Stimulated activated CD8-positive, alpha-beta memory T cell treated with anti-CD3 and anti-CD28 coated beads, Interleukin-12 subunit alpha, Interleukin-12 subunit beta, amount 100 ng/mL, for 1 hour (primary cell): ENCODE measurements around the gene GNB5.

Experiments used
- DNase-seq: peaks from one replicate; pipeline ENCODE4 v3.0.0-alpha.2; 2020; ENCODE audit warnings: low read depth

GNB5 gene

DNA sequence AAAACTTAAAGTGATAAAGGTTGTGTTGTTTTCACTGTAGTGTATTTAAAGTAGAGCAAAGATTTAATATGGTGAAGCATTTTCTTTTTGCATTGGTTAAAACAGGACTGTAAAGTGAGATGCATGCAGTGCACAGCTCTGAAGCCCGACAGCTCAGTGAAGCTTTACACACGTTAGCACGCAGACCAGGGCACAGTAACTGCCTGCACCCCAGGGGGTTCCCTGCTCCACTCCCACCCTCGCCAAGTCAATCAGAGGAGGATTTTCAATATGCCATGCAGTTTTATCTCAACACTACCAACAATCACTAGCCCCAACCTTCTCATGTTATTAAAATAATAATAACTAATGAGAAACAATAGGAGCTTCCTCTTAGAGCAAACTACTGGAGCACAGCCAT is 50.5 kb downstream of the GNB5 start:
- no peak for DNase-seq

DNA sequence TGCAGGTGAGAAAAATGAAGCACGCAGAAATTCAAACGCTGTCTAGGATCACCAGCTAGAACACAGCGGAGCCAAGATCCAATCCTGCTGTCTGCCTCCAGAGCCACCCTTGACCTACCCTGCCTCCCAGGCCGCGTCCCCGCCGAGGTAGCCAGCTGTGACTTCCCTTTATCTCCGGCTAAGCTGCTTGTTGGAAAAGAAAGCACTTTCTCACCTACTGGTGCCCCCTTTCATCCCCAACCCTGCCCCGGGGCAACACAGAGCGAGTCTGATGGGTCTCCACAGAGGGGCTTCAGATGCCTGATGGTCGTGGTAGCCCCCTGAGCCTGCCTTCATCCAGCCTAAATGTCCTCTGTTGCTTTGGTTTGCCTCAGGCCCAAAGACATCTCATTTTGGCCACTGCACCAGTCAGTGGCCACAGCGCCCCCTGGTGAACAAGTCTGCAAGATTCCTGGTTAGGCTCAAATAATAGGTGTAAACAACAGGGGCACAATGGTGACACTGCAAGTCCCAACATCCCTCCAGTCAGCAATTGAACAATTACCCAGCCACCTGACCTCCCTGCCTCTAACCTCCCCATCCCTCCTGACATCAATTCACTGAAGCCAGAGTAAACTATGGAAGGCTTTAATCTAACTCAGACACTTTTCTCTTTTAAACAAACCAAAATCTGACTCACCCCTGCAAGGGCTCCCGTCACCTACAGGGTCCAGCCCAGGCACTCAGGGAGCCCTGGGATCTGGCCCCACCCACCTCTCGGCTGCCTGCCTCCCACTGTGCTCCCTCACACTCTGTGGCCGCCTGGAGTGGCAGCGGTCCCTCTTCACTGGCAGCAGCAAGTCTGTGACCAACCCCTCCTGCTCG is 51.4 kb downstream of the GNB5 start:
- DNase-seq: peak; percentile 25

DNA sequence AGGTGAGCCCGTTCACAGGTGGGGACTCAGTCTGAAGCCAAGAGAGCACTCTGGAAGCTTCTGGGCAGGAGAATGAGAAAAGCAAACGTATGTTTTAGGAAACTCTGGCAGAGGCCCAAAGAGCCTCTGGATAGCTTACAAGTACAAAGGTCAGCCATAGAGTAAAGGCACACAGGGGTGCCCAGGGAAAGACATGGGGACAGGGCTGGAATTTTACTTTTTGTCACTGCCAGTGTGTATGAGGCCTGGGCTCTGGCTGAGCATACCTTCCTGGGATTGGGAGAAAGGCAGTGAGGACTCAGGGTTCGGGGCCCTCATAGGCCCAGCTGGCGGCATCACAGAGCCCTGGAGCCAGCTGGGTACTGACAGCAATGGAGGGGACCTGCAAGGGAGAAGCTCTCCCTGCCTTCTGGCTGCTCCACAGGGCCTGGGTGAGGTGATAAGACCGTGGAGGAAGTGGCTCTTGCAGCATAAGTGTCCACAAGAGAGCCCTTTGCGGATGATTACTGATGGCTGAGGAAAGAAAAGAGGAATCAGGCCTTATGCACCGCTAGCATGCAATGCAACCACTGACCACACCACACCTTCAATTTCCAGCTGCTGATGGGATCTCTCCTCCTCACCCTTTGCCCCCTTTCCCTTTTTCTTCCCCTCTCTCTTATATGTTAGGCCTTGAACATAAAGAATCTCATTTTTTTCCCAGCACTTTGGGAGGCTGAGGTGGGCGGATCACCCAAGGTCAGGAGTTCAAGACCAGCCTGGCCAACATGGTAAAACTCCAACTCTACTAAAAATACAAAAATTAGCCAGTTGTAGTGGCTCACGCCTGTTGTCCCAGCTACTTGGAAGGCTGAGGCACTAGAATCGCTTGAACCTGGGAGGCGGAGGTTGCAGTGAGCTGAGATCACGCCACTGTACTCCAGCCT is 53.5 kb downstream of the GNB5 start:
- no peak for DNase-seq

DNA sequence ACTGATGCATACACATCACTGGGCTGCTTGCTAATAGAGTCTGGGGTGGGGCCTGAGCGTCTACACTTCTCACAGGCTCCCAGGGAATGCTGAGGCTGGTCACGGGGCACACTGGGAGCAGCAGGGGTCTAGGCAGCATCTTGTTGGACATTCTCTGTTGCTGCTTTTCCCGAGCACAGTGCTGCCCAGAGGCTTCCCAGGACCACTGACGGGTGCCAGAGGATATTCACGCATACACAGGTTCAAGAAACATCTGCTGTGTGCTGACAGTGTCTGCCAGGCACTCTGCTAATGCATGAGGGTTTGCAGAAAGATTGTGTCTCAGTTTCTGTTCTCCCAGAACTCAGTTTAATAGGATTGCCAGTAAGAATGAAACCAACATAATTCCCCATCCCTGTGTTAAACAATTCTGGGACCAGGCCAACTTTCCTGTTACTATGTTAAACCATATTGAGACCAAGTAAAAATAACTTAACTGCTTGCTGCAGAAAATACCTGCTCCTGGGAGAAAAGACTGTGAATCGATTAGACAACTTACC is 54.7 kb downstream of the GNB5 start:
- DNase-seq: no peak

DNA sequence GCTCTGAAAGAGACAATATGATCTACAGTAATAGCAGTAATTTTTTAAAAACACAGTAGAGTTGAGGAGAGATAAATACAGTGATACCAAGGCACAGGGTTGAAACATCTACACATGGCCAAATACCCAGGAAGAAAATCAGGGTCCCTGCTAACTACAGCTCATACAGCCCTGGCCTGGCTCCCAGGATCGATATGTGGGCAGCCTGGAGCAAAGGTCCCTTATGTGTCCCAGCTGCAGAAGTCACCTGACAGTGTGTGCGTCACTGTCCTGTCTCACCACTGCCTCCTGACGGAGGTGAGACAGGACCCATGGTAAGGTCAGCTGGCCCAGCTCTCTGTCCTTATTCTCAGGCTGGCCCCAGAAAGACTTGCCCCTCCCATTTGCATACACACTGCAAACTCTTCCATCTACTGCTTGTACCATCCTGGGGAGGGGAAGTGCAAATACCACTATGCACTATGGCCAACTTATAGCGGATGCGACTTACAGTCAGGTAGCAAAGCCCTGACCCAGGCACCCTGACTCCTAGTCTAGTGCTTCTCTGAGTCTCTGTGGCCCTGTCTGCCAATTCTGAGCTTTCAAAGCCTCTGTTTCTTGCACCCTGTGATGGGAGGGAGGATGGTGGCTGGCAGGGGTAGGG is 56.6 kb downstream of the GNB5 start:
- DNase-seq: no peak

DNA sequence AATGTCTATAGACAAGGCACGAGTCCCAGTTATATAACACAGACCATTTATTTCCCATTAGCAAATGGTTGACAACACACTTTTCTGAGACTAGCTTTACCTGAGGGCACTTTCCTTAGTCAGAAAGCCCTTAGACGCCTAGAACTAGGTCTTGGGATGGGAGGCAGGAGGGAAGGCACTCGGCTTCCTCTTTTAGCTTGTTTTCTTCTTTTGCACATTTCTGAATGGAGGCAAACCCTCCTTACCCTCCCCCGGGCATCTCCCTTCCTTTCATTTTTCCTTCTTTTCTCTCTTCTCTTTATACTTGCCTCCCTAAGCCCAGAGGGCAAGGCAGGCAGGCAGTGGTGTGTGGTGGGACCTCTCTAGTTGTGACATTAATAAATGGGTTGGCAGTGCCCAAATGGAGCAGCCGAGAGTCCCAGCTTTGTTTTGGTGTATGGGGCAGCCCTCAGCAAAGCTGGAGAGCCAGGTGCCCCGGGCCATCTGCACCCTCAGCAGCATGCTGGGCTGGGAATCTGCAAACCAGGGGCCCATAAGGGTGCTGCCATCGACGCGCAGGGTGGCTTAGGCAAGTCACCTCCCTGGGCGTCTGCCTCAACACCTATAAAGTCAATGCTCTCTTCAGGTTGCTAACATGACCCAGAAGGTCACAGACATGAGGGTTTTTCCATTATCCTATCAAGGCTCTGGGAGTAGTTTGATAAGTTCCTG is 57.5 kb downstream of the GNB5 start:
- no peak for DNase-seq

DNA sequence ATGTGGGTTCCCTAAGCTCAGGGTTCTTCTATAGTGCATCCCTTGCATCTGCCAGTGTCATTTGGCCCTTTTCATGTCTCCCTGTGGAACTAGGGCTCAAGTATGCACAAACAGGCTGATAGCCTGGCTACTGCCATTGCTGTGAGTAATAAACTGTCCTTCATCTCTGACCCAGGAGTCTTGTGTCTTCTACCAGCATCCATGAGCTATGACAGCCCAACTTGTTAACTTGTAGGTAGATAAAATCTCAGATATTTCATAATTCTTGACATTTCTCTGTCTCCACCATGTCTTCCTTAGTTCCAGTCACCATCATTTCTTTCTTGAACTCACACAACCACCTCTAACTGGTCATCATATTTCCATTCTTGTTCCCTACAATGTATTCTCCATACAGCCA is 59.1 kb downstream of the GNB5 start:
- DNase-seq: no peak

DNA sequence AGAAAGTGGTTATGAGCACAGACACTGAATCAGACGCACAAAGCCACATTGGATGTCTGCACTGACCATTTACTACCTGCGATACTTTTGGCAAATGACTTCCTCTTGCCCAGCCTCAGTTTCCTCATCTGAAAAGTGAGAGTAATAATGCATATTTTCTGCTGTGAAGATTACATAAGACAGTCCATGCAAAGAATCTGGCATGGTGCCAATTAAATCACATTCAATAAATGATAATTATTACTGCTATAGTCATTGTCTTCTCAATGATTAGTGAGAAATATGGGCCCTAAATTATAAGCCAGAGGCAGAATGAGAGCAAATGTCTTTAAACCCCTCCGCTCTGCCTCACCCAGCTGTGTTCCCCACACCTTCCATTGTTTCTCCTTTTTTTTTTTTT is 62.6 kb downstream of the GNB5 start:
- no peak for DNase-seq

DNA sequence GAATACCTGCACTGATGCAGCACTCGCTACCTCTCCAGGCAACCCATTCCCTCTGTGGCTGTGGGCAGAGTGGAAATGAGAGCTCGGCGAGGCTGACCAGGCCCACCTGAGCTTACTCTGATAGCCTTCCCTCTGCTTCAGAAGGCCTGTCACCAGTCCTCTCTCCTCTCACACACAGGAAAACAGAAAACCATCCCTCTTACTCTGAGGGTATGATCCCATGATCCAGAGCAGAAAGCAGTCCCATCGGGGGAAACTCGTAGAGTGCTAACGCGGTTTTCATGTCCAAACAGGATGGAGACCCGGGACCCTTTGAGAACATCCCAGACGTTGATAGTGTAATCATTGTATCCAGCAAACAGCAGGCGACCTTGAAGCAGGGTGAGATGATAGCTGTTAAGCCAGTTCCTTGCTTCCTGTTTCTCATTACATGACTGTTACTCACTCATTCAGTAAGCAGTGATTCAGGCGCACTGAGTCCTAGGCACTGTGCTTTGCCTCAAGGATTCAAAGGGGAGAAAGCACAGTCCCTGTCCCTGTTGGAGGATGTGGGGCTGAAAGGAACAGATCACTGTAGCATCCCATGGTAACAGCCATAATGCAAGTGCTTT is 66.8 kb downstream of the GNB5 start:
- no peak for DNase-seq

DNA sequence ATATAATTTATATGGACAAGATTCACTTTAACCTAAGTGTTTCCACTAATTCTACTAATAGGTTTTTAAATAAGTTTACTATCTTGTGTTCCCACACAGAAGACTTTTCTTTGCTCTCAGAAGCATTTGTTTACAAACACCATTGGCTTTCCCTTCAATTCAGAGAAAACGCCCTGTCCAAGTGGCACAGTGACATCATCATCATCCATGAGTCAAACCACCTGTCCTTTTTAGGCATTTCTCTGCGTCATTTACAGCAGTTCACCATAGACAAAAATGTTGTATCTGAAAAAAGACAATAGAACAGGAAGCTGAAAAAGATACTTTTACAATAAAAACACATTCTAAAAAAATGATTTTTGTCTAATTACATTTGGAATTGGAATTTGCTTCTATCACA is 69.3 kb downstream of the GNB5 start:
- DNase-seq: no peak

DNA sequence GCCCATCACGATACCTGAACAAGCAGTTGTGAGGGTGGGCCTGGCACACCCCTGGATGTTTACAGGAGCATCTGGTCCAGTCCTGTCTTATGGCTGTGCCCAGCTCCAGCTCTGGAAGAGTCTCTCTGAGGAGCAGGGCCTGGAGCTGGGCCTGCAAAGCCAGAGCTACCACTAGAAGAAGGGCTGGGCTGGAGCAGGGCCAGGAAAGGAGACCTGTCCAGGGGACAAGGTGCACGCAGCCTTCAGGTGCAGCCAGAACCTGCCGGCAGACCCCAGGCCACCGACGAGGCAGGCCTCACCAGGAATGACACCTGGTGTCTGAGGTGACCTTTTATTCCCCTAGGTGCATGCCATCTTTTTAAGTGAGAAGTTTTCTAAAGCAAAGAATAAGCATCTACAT is 70.2 kb downstream of the GNB5 start:
- DNase-seq: no peak

DNA sequence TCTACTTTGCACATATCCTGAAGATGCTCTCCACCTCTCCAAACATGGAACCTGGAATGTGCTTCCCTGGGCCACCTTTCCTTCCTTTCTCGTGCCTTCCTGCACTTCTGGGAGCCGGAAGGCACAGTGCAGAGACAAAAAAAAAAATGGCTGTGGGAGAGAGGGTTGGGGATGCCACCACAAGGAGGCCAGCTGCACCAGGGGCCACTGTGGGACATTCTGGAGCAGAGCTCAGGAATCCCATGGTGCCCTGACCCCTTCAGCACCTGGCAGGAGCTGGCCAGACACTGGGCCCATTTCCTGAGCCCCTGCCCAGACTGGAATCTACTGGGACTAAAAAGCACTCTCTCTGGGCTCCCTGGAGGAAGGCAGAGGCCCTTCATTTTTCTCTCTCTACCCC is 70.7 kb downstream of the GNB5 start:
- no peak for DNase-seq

DNA sequence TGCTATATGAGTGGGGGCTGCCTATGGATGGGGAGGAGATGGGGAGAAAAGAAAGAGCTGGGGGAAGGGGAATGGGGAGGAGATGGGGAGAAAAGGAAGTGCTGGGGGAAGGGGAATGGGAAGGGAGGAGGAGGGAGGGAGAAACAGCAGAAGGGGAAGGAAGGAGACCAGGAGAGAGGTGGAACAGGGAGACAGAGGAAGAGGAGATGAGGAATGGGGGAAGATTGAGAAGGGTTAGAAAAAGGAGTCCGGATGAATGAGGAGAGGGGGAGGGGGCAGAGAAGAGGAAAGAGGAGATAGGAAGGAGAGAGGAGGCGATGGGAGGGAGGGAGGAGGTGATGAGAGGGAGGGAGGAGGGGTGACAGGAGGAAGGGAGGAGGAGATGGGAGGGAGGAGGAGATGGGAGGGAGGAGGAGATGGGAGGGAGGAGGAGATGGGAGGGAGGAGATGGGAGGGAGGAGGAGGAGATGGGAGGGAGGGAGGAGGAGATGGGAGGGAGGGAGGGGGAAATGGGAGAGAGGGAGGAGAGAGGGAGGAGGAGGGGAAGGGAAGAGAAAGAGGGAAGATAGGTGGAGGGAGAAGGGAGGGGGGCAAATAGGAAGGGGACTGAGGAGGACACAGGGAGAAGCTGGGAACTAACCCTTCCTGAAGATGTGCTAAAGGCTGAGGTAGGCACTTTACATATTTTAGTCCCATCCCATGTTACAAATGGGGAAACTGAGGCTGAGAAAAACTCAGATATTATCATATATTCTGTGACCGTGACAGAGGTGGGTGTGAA is 72.0 kb downstream of the GNB5 start:
- no peak for DNase-seq

DNA sequence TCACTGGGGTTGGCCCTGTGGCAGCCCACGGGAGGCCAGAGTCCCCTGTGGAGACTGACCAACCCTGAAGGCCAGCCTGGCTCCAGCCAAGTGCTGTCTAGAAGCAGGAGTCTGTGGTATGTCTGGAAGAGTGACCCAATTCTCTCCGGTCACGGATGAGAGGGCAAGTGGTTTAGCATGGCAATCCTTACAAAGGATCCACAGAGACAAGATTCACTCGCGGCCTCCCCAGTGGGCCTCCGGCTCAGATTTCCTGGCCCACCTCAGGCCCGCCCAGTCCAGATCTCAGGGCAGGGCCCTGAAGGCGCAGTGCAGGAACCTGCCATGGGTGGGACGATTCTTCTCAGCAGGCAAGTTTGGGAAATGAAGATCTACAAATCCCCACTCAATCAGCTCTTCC is 73.6 kb downstream of the GNB5 start:
- no peak for DNase-seq

DNA sequence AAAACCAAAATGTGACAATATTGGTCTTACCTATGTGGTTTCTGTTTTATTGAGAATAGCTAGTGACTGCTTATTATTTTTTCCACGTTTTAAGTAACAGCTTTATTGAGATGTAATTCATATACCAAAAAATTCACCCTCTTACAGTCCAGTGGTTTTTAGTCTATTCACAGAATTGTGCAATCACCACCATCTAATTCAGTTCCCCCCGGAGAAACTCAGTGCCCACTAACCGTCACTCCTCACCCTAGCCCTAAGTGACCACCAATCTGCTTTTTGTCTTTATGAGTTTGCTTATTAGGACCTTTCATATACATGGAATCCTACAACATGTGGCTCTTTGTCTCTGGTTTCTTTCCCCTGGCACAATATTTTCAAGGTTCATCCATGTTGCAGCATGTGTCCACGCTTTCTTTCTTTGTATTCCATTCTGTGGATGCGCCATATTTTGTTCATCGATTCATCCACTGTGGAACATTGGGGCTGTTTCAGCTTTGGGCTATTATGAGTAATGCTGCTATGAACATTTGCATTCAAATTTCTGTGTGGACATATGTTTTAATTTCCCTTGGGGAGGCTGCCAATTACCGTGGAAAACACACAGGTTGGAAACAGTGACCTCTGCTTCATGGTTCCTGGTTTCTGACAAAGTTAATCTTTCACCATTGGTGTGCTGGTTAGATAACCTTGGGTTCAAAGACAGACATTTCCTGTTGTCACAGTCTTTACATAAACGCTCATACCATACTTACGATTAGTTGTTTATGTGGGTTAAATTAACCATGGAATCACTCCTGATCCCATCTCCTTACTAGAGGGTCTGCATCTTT is 75.4 kb downstream of the GNB5 start:
- no peak for DNase-seq

DNA sequence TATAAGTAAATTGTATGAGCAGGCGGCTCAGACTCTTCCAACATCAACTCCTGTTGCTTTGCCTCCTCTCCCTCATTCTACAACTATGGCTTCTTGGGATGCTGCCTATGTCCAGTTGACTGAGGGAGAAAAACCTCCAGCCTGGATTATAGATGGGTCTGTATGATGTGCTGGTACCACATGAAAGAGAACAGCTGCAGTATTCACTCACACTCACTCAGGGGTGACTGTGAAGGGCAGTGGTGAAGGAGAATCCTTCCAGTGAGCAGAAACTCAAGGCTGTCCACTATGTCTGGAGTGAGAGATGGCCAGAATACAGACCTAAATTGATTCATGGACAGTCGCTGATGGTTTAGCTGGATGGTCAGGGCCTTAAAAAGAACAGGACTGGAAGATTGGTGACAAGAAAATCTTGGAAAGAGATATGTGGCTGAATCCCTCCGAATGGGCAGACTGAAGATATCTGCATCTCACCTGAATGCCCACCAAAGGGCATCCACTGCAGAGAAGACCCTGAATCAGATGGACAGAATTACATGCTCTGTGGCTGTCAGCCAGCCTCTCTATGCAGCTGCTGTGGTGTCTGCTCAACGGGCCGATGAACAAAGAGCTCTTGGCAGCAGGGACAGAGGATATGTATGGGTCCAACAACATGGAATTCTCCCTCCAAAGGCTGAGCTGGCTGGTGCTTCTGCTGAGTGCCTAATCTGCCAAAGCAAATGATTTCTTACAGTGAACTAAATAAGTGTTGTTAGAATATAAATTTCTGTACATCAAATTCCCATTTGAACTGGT is 76.7 kb downstream of the GNB5 start:
- DNase-seq: no peak

DNA sequence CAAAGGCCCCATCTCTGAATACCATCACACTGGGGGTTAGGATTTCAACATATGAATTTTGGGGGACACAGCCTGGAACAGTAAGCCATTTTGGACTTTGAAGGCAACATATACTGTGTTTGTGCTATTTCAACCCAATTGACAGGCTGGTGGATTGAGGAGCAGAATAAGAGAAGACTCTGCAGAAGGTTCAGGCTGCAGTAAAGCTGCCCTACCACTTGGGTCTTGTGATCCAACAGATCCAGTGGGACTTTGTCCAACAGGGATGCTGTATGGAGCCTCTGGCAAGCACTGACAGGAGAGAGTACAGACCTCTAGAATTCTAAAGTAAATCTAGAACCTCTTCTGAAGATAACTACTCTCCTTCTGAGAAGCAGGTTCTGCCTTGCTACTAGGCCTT is 77.5 kb downstream of the GNB5 start:
- DNase-seq: no peak

DNA sequence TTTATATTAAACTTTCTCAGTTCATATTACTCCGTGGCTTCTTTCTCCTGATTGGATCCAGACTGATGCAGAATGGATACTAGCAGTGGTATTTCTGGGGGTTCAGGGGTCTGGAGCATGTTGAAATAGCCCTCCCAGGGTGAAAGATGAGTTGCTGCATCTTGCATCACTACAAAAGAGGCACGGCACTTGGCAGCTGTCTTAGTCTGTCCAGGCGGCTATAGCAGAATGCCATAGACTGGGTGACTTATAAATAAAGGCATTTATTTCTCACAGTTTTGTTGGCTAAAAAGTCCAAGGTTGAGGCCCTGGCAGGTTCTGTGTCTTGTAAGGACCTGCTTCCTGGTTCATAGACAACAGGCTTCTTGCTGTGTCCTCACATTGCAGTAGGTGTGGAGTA is 78.0 kb downstream of the GNB5 start:
- DNase-seq: no peak
